GM12878 (cell line): Measurements from ENCODE around the gene POU6F2.

Source experiments
- CTCF ChIP-seq, 3 experiments: IDR thresholded peaks in 2 of 3; conservative IDR thresholded peaks in 1 of 3; 2 replicates each; pipeline ENCODE4 v1.5.1; 2011; ENCODE audit warnings: low read depth in 3 of 3, low read length in 3 of 3, mild to moderate bottlenecking in 3 of 3, control low read depth in 2 of 3, moderate library complexity in 2 of 3, inconsistent platforms in 1 of 3, mixed read lengths in 1 of 3; ENCODE audit not compliant: control insufficient read depth in 2 of 3, insufficient read depth in 1 of 3; ENCODE audit errors: extremely low read depth in 1 of 3
- JUNB ChIP-seq: IDR thresholded peaks from 2 replicates; pipeline ENCODE4 v1.6.1; 2016; ENCODE audit warnings: antibody characterized with exemption, mild to moderate bottlenecking
- PKNOX1 ChIP-seq: fragments of 450-650 bp; IDR thresholded peaks from 2 replicates; pipeline ENCODE4 v1.6.1; 2016; ENCODE audit warnings: mild to moderate bottlenecking
- POLR2AphosphoS5 ChIP-seq: IDR thresholded peaks from 2 replicates; pipeline ENCODE4 v1.6.1; 2011; ENCODE audit warnings: mild to moderate bottlenecking, low read length, inconsistent platforms
- RAD21 ChIP-seq: IDR thresholded peaks from 2 replicates; pipeline ENCODE4 v1.6.1; 2011; ENCODE audit warnings: mild to moderate bottlenecking, low read depth, low read length, moderate library complexity; ENCODE audit not compliant: insufficient read depth
- RFX5 ChIP-seq: IDR thresholded peaks from 2 replicates; pipeline ENCODE4 v1.6.1; 2011; ENCODE audit warnings: low read depth, low read length, improper control_type of control experiment
- TARDBP ChIP-seq: IDR thresholded peaks from 2 replicates; pipeline ENCODE4 v1.6.1; 2016; ENCODE audit warnings: borderline replicate concordance

- no peak for TF ChIP-seq JUNB
- TF ChIP-seq TARDBP, result no peak
- no peak for TF ChIP-seq RAD21
- no peak for TF ChIP-seq RFX5
- no peak for TF ChIP-seq POLR2AphosphoS5
- no peak for TF ChIP-seq CTCF (IDR thresholded peaks at IDR 0.05 in 2 of 3, conservative IDR thresholded peaks at IDR 0.05 in 1 of 3; ENCODE audit: control insufficient read depth in 2 of 3, extremely low read depth in 1 of 3, insufficient read depth in 1 of 3, low read depth in 3 of 3, low read length in 3 of 3)
- TF ChIP-seq PKNOX1, result no peak
Observed at GRCh38 chr7:39304178-39304577, 326.5 kb downstream of the POU6F2 start.
